Measurements from ENCODE around the gene TRAFD1.

DNA sequence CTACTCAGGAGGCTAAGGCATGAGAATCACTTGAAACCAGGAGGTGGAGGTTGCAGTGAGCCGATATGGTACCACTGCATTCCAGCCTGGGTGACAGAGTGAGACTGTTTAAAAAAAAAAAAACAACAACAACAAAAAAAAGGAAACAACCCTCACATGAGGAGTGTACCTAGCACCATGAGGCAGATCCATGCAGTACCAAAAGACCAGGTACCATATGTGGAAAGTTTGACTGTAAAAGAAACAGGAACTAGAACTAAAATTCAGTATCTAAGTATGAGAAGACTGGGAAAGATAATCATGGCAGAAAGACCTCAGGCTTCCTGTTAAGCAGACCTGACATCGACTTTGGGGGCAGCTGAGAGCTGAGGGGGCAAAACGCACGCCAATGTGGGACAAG lies 55.1 kb downstream of the TRAFD1 start:
- TF ChIP-seq, protein P1, sequence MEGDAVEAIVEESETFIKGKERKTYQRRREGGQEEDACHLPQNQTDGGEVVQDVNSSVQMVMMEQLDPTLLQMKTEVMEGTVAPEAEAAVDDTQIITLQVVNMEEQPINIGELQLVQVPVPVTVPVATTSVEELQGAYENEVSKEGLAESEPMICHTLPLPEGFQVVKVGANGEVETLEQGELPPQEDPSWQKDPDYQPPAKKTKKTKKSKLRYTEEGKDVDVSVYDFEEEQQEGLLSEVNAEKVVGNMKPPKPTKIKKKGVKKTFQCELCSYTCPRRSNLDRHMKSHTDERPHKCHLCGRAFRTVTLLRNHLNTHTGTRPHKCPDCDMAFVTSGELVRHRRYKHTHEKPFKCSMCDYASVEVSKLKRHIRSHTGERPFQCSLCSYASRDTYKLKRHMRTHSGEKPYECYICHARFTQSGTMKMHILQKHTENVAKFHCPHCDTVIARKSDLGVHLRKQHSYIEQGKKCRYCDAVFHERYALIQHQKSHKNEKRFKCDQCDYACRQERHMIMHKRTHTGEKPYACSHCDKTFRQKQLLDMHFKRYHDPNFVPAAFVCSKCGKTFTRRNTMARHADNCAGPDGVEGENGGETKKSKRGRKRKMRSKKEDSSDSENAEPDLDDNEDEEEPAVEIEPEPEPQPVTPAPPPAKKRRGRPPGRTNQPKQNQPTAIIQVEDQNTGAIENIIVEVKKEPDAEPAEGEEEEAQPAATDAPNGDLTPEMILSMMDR (IDR thresholded peaks at IDR 0.05; ENCODE audit: insufficient read depth, low read length, poor library complexity, severe bottlenecking), result no peak
- TF ChIP-seq EZH2phosphoT487 (conservative IDR thresholded peaks at IDR 0.05; ENCODE audit: low read length), result no peak

All from SU-DHL-6 (cell line).